SK-MEL-5 (cell line): Measurements from ENCODE around the gene SLC38A3. TPM values are rescaled to one million over a fixed set of nuclear protein-coding genes. Genes with fewer than 3 reads are reported as not detected.

Experiments used
- DNase-seq: peaks from one replicate; pipeline ENCODE4 v3.0.0-alpha.2; 2016; ENCODE audit warnings: low read depth, low spot score
- in situ Hi-C: cut with HindIII; loops from 2 replicates; pipeline ENCODE4 v1.10.0; 2016; ENCODE audit warnings: low sequenced_read_pairs, high pct_unique_total_duplicates, low pct_unique_long_range_greater_than_20kb
- small RNA-seq, 2 experiments: library from RNA; depleted of rRNA; stranded (forward); fragments of <200 nt; gene quantifications; one replicate each; pipeline ENCODE3, GENCODE V24; 2014
- total RNA-seq: library from RNA; depleted of rRNA; stranded (reverse); fragments of >200 nt; shearing (Covaris generic); gene quantifications from 2 replicates; pipeline ENCODE4 v1.2.3, GENCODE V29; 2014; rRNA removed

Gene SLC38A3
- total RNA-seq, 1 experiment from 2014 or later, result 0.42 TPM

DNA sequence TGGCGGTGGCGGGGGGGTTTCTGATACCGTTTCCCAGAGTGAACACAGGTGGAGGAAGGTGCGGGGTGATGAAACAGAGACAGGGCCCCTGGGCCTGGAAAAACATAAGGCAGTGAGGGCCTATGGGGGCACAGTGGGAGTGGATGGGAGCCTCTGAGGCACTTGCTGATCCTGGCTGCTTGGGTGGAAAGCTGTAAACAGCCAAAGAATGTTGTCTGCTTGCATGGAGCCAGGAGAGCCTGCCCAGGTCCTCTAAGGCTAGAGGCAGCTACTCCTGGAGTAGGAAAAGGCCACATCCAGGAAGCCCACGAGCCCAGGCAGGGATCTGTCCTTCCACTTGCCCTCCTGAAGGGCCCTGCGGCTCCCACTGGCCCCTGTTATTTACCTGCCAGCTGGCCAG, 60.9 kb downstream of the SLC38A3 start:
- DNase-seq, result no peak
- in situ Hi-C loops, result no loop called here

DNA sequence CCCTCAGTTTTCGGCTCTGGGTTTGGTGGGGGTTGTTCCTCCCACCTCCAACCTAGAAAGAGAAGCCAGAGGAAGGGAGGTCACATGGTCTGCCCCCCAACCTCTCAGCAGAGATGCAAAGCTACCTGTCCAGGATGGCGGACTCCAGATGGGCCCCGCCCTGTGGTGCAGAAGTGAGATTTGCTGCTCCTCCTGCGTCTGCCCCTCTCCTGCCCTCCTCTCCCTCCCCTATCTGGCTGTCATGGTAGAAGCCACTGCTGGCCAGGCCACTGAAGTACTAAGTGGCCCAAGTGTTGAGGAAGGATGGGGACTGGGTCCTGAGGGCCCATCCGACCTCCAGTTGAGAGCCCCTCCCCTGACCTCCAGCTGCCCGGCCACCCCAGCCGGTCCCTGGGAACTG, 61.8 kb downstream of the SLC38A3 start:
- in situ Hi-C loops, result no loop called here
- no peak for DNase-seq

- in situ Hi-C loops, result no loop called here
- DNase-seq, result no peak
Measured at GRCh38 chr3:50267280-50267913, 62.3 kb downstream of the SLC38A3 start.

GRCh38 chr3:50268276-50268675, 63.2 kb downstream of the SLC38A3 start:
- DNase-seq, result no peak
- in situ Hi-C loops, result no loop called here

- DNase-seq, result no peak
- in situ Hi-C loops, result no loop called here
Measured at GRCh38 chr3:50268703-50269451, 63.8 kb downstream of the SLC38A3 start, which contains the start of gene SEMA3B. TSS of gene SEMA3B (plus strand) at chr3:50269147. CDS start at chr3:50269241, 94 bp downstream.

DNA sequence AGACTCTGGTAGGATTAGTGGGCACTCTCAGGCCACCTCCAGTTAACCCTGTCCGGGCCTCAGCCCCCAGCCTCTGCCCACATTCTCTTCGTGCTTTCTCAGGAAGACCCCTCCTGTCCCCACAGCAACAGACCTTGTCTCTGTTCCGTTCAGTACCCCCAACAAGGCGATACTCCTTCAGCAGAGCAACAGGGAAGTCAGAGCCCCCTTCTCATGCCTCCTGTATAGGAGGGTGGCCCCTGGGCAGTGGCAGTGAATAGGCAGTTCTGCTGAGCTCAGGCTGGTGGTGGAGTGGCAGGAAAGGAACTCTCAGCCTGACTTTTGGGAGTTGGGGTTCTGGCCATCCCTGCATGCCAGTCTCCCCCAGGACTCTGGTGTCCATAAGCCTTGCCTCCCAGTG, 64.4 kb downstream of the SLC38A3 start:
- in situ Hi-C loops, result no loop called here

DNA sequence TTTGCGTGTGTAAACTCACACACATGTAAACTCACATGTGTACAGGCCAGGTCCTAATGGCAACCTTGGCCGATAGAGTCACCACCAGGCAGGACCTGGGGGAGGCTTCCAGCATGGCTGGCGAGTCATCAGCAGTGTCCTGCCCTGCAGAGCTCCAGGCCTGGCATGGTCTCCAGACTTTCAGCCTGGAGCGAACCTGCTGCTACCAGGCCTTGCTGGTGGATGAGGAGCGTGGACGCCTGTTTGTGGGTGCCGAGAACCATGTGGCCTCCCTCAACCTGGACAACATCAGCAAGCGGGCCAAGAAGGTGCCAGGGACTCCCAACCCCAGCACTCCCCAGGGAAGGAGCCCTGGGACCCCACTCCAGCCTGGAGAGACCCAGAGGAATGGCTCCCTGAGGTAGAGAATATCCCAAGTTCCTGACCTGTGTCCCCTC, 64.9 kb downstream of the SLC38A3 start:
- DNase-seq, result no peak
- in situ Hi-C loops, result no loop called here

More for the DNA sequence above, 64.4 kb downstream of the SLC38A3 start:
- no peak for DNase-seq

DNA sequence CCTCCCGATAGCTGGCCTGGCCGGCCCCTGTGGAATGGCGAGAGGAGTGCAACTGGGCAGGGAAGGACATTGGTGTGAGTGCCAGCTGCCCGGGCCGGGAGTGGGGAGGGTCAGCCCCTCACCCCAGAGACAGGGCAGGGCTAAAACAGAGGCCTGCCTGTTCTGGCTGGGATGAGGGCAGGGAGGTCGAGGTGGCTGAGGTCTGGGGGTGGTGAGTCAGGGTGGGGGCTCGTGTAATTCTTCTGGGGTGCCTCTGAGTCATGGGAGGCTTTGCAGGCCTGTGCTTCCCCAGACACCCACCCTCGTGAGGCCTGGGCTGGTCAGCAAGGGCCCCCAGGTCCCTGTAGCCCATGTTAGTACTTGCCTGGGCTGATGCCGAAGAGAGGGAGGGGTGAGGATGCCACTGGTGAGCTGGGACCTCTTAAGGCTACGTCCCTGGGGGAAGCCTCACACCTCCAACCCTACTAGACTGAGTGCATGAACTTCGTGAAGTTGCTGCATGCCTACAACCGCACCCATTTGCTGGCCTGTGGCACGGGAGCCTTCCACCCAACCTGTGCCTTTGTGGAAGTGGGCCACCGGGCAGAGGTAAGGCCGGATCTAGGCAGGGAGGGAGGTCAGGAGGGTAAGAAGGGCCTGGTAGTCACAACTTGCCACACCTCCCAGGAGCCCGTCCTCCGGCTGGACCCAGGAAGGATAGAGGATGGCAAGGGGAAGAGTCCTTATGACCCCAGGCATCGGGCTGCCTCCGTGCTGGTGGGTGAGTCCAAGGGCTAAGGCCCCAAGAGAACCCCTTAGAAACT, 65.6 kb downstream of the SLC38A3 start:
- DNase-seq, result no peak

More for the DNA sequence above, 65.6 kb downstream of the SLC38A3 start:
- in situ Hi-C loops, result no loop called here

Small RNA genes lying within 50 kb of the gene (small RNA-seq; reads per million reads assigned to genes)
- 0 reads per million in 2 experiments for gene MIR566
- gene MIR5787, result 0 reads per million in 2 experiments

Other genes with a start within 250 kb of the SLC38A3 start
- gene RBM5, start 116.4 kb upstream of the SLC38A3 start, total RNA-seq, result 95.6 and 106 TPM in 2 replicates
- 1.5 and 2.5 TPM in 2 replicates for gene SEMA3F, start 49.9 kb upstream of the SLC38A3 start, total RNA-seq
- not detected in 2 replicates for gene GNAT1, start 13.7 kb upstream of the SLC38A3 start, total RNA-seq
- gene GNAI2, start 30.9 kb downstream of the SLC38A3 start, total RNA-seq, result 73.8 and 77.3 TPM in 2 replicates
- gene SEMA3B, start 63.9 kb downstream of the SLC38A3 start, total RNA-seq, result 0.85 and 0.96 TPM in 2 replicates
- gene LSMEM2, start 73.8 kb downstream of the SLC38A3 start, total RNA-seq, result not detected in 2 replicates
- gene IFRD2, start 87.2 kb downstream of the SLC38A3 start, total RNA-seq, result 80.5 and 80.7 TPM in 2 replicates
- gene HYAL3, start 94.1 kb downstream of the SLC38A3 start, total RNA-seq, result 4.1 and 5.7 TPM in 2 replicates
- gene NAA80, start 94.1 kb downstream of the SLC38A3 start, total RNA-seq, result 4.2 and 4.6 TPM in 2 replicates
- gene HYAL1, start 98.3 kb downstream of the SLC38A3 start, total RNA-seq, result 0.24 and 1.1 TPM in 2 replicates
- gene HYAL2, start 117.5 kb downstream of the SLC38A3 start, total RNA-seq, result 78.5 and 86.4 TPM in 2 replicates
- 32.4 and 34.4 TPM in 2 replicates for gene TUSC2, start 123.0 kb downstream of the SLC38A3 start, total RNA-seq
- 8.3 and 9.3 TPM in 2 replicates for gene RASSF1, start 135.6 kb downstream of the SLC38A3 start, total RNA-seq
- gene ZMYND10, start 140.5 kb downstream of the SLC38A3 start, total RNA-seq, result 0.61 TPM in 1 of 2 replicates, not detected in the other
- 21.9 and 24.3 TPM in 2 replicates for gene NPRL2, start 145.5 kb downstream of the SLC38A3 start, total RNA-seq
- 31.6 and 42.1 TPM in 2 replicates for gene CYB561D2, start 145.6 kb downstream of the SLC38A3 start, total RNA-seq
- gene TMEM115, start 154.2 kb downstream of the SLC38A3 start, total RNA-seq, result 40.8 and 45.5 TPM in 2 replicates